ENCODE data around the gene SETD1B.

Gene SETD1B

GRCh38 chr12:121800694-121801594 lies 2.9 kb upstream of the SETD1B start:
- in situ Hi-C loops (cut with HindIII; ENCODE audit: low pct_unique_long_range_greater_than_20kb, low sequenced_read_pairs): no loop called here
- DNase-seq (ENCODE audit: low read depth in 1 of 2, low spot score in 1 of 2): peak; percentile 64 to 90
- TF ChIP-seq JUND (IDR thresholded peaks at IDR 0.05; ENCODE audit: low read depth): 0 out of 2 replicates have a peak, but pooled peaks have one; percentile 27

DNA sequence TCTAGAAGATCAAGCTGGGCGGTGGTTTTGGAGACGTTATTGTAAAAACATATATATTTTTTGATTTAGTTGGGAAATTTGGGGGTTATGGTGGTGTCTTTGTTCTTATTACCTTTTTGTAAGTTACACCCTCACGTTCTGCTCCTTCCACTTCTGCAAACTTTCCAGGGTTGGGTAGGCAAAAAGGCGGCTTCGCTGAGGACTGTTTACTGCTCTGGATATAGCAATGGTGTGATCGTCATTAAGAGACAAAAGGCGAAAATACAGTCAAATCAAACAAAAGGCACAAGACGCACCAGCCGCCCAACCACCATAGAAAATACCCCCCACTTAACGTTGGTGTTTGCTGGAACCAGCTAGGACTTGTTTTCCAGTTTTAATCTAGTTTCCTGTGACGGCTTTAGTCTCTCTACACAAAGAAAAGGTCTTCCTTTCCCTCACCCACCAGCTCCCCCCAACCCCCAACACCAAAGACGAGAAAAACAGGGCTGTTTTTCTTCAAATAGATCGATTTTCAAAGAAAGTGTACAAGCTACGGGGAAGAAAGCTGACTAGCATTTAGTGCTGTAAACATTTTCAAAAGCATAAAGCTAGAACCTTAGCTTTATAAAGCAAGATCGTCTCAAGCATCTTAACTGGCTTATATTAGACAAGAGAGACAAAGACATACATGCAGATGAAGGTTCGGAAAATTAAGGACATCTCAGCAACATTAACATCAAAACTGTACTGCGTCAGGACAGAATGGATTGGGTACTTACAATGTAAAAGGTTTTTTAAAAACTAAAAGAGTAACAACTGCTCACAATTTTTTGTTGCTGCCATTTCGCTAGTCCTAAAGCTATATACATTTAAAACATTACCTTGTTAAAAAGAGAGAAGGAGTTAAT lies 2.0 kb upstream of the SETD1B start:
- in situ Hi-C loops (cut with HindIII; ENCODE audit: low pct_unique_long_range_greater_than_20kb, low sequenced_read_pairs): no loop called here
- DNase-seq (ENCODE audit: low read depth in 1 of 2, low spot score in 1 of 2): no peak

GRCh38 chr12:121802485-121802842 lies 1.3 kb upstream of the SETD1B start:
- in situ Hi-C loops (cut with HindIII; ENCODE audit: low pct_unique_long_range_greater_than_20kb, low sequenced_read_pairs): no loop called here
- no peak for DNase-seq (ENCODE audit: low read depth in 1 of 2, low spot score in 1 of 2)
- TF ChIP-seq JUND (IDR thresholded peaks at IDR 0.05; ENCODE audit: low read depth): no peak

More for the DNA sequence above, 2.0 kb upstream of the SETD1B start:
- TF ChIP-seq JUND (IDR thresholded peaks at IDR 0.05; ENCODE audit: low read depth): no peak

DNA sequence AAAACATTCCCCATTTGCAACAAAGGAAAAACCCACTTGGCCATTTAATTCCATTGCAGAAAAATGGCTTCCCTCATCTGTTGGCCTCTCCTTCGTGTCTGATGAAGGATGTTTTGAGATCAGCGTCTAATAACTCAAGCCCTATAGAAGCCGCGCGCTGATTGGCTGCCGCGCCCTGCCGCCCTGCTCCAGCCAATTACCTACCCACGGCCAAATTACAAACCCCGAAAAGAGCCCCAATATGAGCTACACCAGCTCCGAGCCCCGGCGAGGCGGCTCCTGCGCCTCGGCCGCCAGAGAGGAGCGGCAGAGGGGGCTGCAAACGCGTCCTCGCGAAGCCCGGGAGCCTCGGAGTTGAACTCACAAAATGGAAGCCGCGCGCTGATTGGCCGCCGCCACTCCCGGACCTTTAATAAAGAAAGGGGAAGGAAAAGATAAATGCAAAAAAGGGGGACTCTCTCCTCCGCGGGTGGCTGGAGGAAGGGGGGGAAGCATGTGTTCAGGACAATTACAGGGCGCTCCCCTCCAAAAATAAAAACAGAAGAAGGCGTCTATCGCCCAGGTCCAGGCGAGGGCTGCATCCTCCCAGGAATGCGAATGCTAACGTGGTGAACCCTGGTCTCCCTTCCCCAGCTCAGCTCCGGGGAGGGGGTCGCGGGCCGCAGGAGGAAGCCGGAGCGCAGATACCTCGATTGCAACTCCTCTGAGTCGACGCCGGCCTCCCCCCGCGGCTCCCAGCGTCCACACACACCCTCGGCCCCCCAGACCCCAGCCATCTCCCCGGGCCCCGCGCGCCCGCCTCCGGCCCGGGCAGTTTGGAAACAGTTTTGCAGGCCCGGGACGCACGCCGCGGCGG lies 738 bp upstream of the SETD1B start:
- TF ChIP-seq JUND (IDR thresholded peaks at IDR 0.05; ENCODE audit: low read depth): no peak
- in situ Hi-C loops (cut with HindIII; ENCODE audit: low pct_unique_long_range_greater_than_20kb, low sequenced_read_pairs): no loop called here
- peak; percentile 95 to 98 for DNase-seq (ENCODE audit: low read depth in 1 of 2, low spot score in 1 of 2)

DNA sequence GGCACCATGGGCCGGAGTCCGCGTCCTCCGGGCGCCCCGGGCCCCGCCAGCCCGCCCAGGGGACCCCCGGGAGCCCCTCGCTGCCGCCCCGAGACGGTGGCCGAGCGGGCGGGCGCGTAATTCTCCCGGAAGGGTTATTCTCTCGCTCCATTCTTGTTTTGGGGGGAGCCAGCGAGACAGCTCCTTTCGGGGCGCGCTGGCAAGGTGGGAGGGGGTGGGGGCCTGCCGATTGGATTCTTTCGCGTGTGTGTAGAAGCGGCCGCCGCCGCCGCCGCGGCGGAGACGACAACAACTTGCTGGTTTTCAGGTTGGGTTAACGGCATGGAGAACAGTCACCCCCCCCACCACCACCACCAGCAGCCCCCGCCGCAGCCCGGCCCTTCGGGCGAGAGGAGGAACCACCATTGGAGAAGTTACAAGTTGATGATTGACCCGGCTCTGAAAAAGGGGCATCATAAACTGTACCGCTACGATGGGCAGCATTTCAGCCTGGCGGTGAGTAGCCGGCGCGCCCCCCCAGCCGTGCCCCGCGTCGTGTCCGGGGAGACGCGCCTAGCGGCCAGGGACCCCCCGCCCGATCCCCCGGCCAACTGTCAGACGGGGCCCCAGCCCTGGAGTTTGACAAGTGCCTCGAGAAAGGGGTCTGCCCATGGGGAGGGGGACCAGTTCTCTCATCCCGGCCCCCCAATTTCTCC lies 755 bp downstream of the SETD1B start:
- no peak for TF ChIP-seq JUND (IDR thresholded peaks at IDR 0.05; ENCODE audit: low read depth)
- in situ Hi-C loops (cut with HindIII; ENCODE audit: low pct_unique_long_range_greater_than_20kb, low sequenced_read_pairs): no loop called here
- DNase-seq (ENCODE audit: low read depth in 1 of 2, low spot score in 1 of 2): peak in 1 of 2 experiments; percentile 41

GRCh38 chr12:121805171-121806008 lies 1.6 kb downstream of the SETD1B start:
- peak in 1 of 2 experiments; percentile 38 for DNase-seq (ENCODE audit: low read depth in 1 of 2, low spot score in 1 of 2)

GRCh38 chr12:121806009-121806545 lies 2.3 kb downstream of the SETD1B start:
- TF ChIP-seq JUND (IDR thresholded peaks at IDR 0.05; ENCODE audit: low read depth): no peak
- in situ Hi-C loops (cut with HindIII; ENCODE audit: low pct_unique_long_range_greater_than_20kb, low sequenced_read_pairs): no loop called here
- DNase-seq (ENCODE audit: low read depth in 1 of 2, low spot score in 1 of 2): no peak

More at GRCh38 chr12:121805171-121806008, 1.6 kb downstream of the SETD1B start:
- no peak for TF ChIP-seq JUND (IDR thresholded peaks at IDR 0.05; ENCODE audit: low read depth)
- in situ Hi-C loops (cut with HindIII; ENCODE audit: low pct_unique_long_range_greater_than_20kb, low sequenced_read_pairs): no loop called here

DNA sequence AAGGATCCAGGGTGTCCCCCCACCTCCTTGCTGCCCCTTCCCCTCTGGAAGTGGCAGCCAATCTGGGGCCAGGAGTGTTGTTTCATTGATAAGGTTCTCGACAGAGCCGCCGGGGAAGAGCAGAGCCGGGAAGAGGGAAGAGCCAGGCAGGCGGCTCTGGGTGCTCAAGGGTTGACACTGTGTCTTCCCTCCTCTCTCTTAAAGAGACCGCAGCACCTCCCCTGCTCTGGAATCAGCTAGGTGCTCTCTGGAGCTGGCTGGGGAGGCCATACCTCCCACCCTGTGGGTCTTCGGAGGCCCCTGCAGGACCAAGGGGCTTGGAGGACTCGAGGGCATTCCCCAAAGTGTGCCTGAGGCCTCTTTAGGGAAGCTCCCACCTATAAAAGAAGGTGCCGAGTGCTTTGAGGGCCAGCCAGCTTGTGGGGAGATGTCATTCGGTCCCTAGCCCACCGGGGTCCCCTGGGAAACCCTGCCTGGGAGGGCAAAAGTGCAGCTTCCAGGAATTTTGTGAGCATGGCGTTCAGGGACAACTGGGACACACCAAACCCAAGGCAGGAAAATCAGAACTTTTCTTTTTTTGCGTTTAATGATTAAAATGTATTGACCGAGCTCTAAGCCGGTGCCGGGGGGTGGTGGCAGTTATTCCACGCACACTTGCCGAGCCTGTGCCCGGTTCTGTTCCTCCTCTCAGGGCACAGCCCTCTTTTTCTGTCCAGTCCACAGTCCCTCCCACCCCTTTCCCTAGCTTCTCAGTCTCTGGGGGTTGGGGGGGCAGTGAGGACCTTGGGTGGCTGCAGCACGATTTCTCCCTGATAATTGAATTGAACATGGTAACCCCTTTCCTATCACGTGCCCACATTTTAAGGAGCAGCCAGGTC lies 3.0 kb downstream of the SETD1B start:
- DNase-seq (ENCODE audit: low read depth in 1 of 2, low spot score in 1 of 2): peak; percentile 61 to 74
- TF ChIP-seq JUND (IDR thresholded peaks at IDR 0.05; ENCODE audit: low read depth): no peak
- in situ Hi-C loops (cut with HindIII; ENCODE audit: low pct_unique_long_range_greater_than_20kb, low sequenced_read_pairs): no loop called here

GRCh38 chr12:121807642-121808347 lies 4.0 kb downstream of the SETD1B start:
- in situ Hi-C loops (cut with HindIII; ENCODE audit: low pct_unique_long_range_greater_than_20kb, low sequenced_read_pairs): no loop called here
- no peak for DNase-seq (ENCODE audit: low read depth in 1 of 2, low spot score in 1 of 2)
- TF ChIP-seq JUND (IDR thresholded peaks at IDR 0.05; ENCODE audit: low read depth): no peak
